ENCODE results near the gene CFAP46.

DNA sequence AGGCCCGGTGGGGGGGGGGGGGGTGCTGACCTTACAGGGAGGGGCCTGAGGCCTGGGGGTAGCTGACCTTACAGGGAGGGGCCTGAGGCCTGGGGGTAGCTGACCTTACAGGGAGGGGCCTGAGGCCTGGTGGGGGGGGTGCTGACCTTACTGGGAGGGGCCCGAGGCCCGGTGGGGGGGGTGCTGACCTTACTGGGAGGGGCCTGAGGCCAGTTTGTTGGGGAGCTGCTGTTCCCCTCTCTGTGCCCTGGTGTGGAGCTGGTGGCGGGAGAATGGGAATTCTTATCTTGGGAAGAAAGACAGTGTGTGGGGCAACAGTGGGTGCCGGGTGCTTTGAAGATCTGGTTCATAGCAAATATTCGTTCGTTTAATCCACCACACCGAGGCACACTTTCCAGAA, 46.6 kb upstream of the CFAP46 start:
- TF ChIP-seq, protein P1, sequence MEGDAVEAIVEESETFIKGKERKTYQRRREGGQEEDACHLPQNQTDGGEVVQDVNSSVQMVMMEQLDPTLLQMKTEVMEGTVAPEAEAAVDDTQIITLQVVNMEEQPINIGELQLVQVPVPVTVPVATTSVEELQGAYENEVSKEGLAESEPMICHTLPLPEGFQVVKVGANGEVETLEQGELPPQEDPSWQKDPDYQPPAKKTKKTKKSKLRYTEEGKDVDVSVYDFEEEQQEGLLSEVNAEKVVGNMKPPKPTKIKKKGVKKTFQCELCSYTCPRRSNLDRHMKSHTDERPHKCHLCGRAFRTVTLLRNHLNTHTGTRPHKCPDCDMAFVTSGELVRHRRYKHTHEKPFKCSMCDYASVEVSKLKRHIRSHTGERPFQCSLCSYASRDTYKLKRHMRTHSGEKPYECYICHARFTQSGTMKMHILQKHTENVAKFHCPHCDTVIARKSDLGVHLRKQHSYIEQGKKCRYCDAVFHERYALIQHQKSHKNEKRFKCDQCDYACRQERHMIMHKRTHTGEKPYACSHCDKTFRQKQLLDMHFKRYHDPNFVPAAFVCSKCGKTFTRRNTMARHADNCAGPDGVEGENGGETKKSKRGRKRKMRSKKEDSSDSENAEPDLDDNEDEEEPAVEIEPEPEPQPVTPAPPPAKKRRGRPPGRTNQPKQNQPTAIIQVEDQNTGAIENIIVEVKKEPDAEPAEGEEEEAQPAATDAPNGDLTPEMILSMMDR (IDR thresholded peaks at IDR 0.05), result no peak
- no peak for TF ChIP-seq POLR2AphosphoS5 (IDR thresholded peaks at IDR 0.05)
- TF ChIP-seq POLR2A (IDR thresholded peaks at IDR 0.05), result no peak
- TF ChIP-seq EP300 (IDR thresholded peaks at IDR 0.05), result no peak

Measured in upper lobe of left lung (tissue), 4 donors.